ENCODE results near the gene ZNF785.
"Not testable (repeated sequence)": the region's sequence is repeated elsewhere in the genome, so short reads cannot be mapped to it uniquely, and the experiment has no call there.

The ZNF785 gene

GRCh38 chr16:30539000-30539964, 46.2 kb downstream of the ZNF785 start:
- H3K4me3 ChIP-seq (ENCODE audit: low read depth, low read length), result no peak overlapping the region
- no peak for DNase-seq (ENCODE audit: low read depth)
- no peak for TF ChIP-seq CTCF (conservative IDR thresholded peaks at IDR 0.05; ENCODE audit: low read depth, low read length)

- not testable (repeated sequence) for DNase-seq (ENCODE audit: low read depth); H3K4me3 ChIP-seq (ENCODE audit: low read depth, low read length)
Measured at GRCh38 chr16:30536391-30537024, 49.0 kb downstream of the ZNF785 start.

- H3K4me3 ChIP-seq (ENCODE audit: low read depth, low read length), result peak overlapping the region; percentile 77
- peak; percentile 88 for DNase-seq (ENCODE audit: low read depth)
- TF ChIP-seq CTCF (conservative IDR thresholded peaks at IDR 0.05; ENCODE audit: low read depth, low read length), result peak; percentile 90
Measured at GRCh38 chr16:30535777-30536190, 49.7 kb downstream of the ZNF785 start.

GRCh38 chr16:30535106-30535776, 50.3 kb downstream of the ZNF785 start:
- peak; percentile 36 for DNase-seq (ENCODE audit: low read depth)
- TF ChIP-seq CTCF (conservative IDR thresholded peaks at IDR 0.05; ENCODE audit: low read depth, low read length), result no peak
- H3K4me3 ChIP-seq (ENCODE audit: low read depth, low read length), result peak overlapping the region; percentile 77

- TF ChIP-seq CTCF (conservative IDR thresholded peaks at IDR 0.05; ENCODE audit: low read depth, low read length), result no peak
- DNase-seq (ENCODE audit: low read depth), result peak; percentile 85
- peak within 1 kb of the TSS; percentile 77 for H3K4me3 ChIP-seq (ENCODE audit: low read depth, low read length)
Measured at GRCh38 chr16:30534368-30535105, 51.0 kb downstream of the ZNF785 start, which contains the start of gene ZNF747. Gene ZNF747, minus strand, starts transcription at chr16:30534858. Its CDS starts 179 bp downstream, at chr16:30534679.

- DNase-seq (ENCODE audit: low read depth), result peak; percentile 34
- no peak for TF ChIP-seq CTCF (conservative IDR thresholded peaks at IDR 0.05; ENCODE audit: low read depth, low read length)
- peak overlapping the region; percentile 77 for H3K4me3 ChIP-seq (ENCODE audit: low read depth, low read length)
Measured at GRCh38 chr16:30533748-30534367, 51.6 kb downstream of the ZNF785 start.

All from choroid plexus epithelial cell (primary cell).